Measurements from ENCODE around the gene MARK1. TPM values are rescaled to one million over a fixed set of nuclear protein-coding genes. Genes with fewer than 3 reads are reported as not detected.
A peak's percentile ranks its signal among the peaks of the same experiment; 100 is the strongest.

The MARK1 gene
- total RNA-seq, 2 donors from 2014 or later: 0.10 TPM; not detected in 1

GRCh38 chr1:220691053-220691684 lies 163.2 kb downstream of the MARK1 start:
- Mint-ChIP-seq H3K4me1 (peaks cover 12% of the 10 kb centered on the region), H3K4me3 (peak overlapping the region; percentile 87), H3K27ac (no peak overlapping the region), H3K36me3 (ENCODE audit: low read depth) (peaks cover 2% of the 10 kb centered on the region), H3K27me3 (peaks cover 12% of the 10 kb centered on the region)
- ATAC-seq: no peak
- H3K9me3 ChIP-seq (ENCODE audit: control insufficient read depth, low read length, poor library complexity, severe bottlenecking): no peaks in the 10 kb centered on the region
- DNase-seq: no peak

- DNase-seq (no peak), ATAC-seq (no peak)
- H3K27ac Mint-ChIP-seq: no peak overlapping the region
- H3K4me1 Mint-ChIP-seq: peaks cover 15% of the 10 kb centered on the region
- H3K27me3 Mint-ChIP-seq: peaks cover 9% of the 10 kb centered on the region
- no peaks in the 10 kb centered on the region for H3K9me3 ChIP-seq (ENCODE audit: control insufficient read depth, low read length, poor library complexity, severe bottlenecking)
- H3K36me3 Mint-ChIP-seq (ENCODE audit: low read depth): peaks cover 5% of the 10 kb centered on the region
- no peak overlapping the region for H3K4me3 Mint-ChIP-seq
Measured at GRCh38 chr1:220692436-220693228, 164.7 kb downstream of the MARK1 start.

- Mint-ChIP-seq H3K27ac (no peak overlapping the region), H3K4me3 (no peak overlapping the region)
- no peak for ATAC-seq
Measured at GRCh38 chr1:220694866-220695382, 167.0 kb downstream of the MARK1 start.

GRCh38 chr1:220695426-220695825 lies 167.5 kb downstream of the MARK1 start:
- DNase-seq (no peak), ATAC-seq (no peak)
- peaks cover 2% of the 10 kb centered on the region for H3K36me3 Mint-ChIP-seq (ENCODE audit: low read depth)
- H3K9me3 ChIP-seq (ENCODE audit: control insufficient read depth, low read length, poor library complexity, severe bottlenecking): no peaks in the 10 kb centered on the region
- peaks cover 9% of the 10 kb centered on the region for H3K4me1 Mint-ChIP-seq
- H3K27ac Mint-ChIP-seq: no peak overlapping the region
- no peak overlapping the region for H3K4me3 Mint-ChIP-seq
- peaks cover 5% of the 10 kb centered on the region for H3K27me3 Mint-ChIP-seq

More at GRCh38 chr1:220694866-220695382, 167.0 kb downstream of the MARK1 start:
- H3K9me3 ChIP-seq (ENCODE audit: control insufficient read depth, low read length, poor library complexity, severe bottlenecking): no peaks in the 10 kb centered on the region
- H3K36me3 Mint-ChIP-seq (ENCODE audit: low read depth): peaks cover 2% of the 10 kb centered on the region
- H3K27me3 Mint-ChIP-seq: peaks cover 5% of the 10 kb centered on the region
- H3K4me1 Mint-ChIP-seq: peaks cover 12% of the 10 kb centered on the region
- no peak for DNase-seq

GRCh38 chr1:220696226-220696862 lies 168.4 kb downstream of the MARK1 start:
- DNase-seq (no peak), ATAC-seq (no peak)
- H3K36me3 Mint-ChIP-seq (ENCODE audit: low read depth): peaks cover 2% of the 10 kb centered on the region
- no peaks in the 10 kb centered on the region for H3K9me3 ChIP-seq (ENCODE audit: control insufficient read depth, low read length, poor library complexity, severe bottlenecking)
- H3K4me3 Mint-ChIP-seq: no peak overlapping the region
- H3K4me1 Mint-ChIP-seq: peaks cover 9% of the 10 kb centered on the region
- peaks cover 5% of the 10 kb centered on the region for H3K27me3 Mint-ChIP-seq
- H3K27ac Mint-ChIP-seq: no peak overlapping the region

GRCh38 chr1:220696863-220697231 lies 168.9 kb downstream of the MARK1 start:
- ATAC-seq (no peak), DNase-seq (no peak)
- H3K36me3 Mint-ChIP-seq (ENCODE audit: low read depth): peaks cover 2% of the 10 kb centered on the region
- H3K4me3 Mint-ChIP-seq: no peak overlapping the region
- peaks cover 7% of the 10 kb centered on the region for H3K4me1 Mint-ChIP-seq
- peaks cover 6% of the 10 kb centered on the region for H3K27me3 Mint-ChIP-seq
- H3K9me3 ChIP-seq (ENCODE audit: control insufficient read depth, low read length, poor library complexity, severe bottlenecking): no peaks in the 10 kb centered on the region
- no peak overlapping the region for H3K27ac Mint-ChIP-seq

- H3K9me3 ChIP-seq (ENCODE audit: control insufficient read depth, low read length, poor library complexity, severe bottlenecking): no peaks in the 10 kb centered on the region
- Mint-ChIP-seq H3K36me3 (ENCODE audit: low read depth) (peaks cover 2% of the 10 kb centered on the region), H3K27me3 (peaks cover 11% of the 10 kb centered on the region), H3K4me1 (peaks cover 10% of the 10 kb centered on the region), H3K27ac (no peak overlapping the region), H3K4me3 (no peak overlapping the region)
- ATAC-seq (no peak), DNase-seq (no peak)
Measured at GRCh38 chr1:220697326-220697725, 169.4 kb downstream of the MARK1 start.

GRCh38 chr1:220698607-220699016 lies 170.7 kb downstream of the MARK1 start:
- H3K9me3 ChIP-seq (ENCODE audit: control insufficient read depth, low read length, poor library complexity, severe bottlenecking): no peaks in the 10 kb centered on the region
- no peak overlapping the region for H3K4me3 Mint-ChIP-seq
- peaks cover 14% of the 10 kb centered on the region for H3K27me3 Mint-ChIP-seq
- peaks cover 7% of the 10 kb centered on the region for H3K4me1 Mint-ChIP-seq
- DNase-seq (no peak), ATAC-seq (no peak)
- peaks cover 2% of the 10 kb centered on the region for H3K36me3 Mint-ChIP-seq (ENCODE audit: low read depth)
- no peak overlapping the region for H3K27ac Mint-ChIP-seq

- Mint-ChIP-seq H3K27me3 (peaks cover 14% of the 10 kb centered on the region), H3K36me3 (ENCODE audit: low read depth) (peaks cover 2% of the 10 kb centered on the region), H3K4me1 (peaks cover 7% of the 10 kb centered on the region), H3K27ac (no peak overlapping the region), H3K4me3 (no peak overlapping the region)
- H3K9me3 ChIP-seq (ENCODE audit: control insufficient read depth, low read length, poor library complexity, severe bottlenecking): no peaks in the 10 kb centered on the region
- ATAC-seq (no peak), DNase-seq (no peak)
Measured at GRCh38 chr1:220699044-220699443, 171.1 kb downstream of the MARK1 start.

GRCh38 chr1:220700556-220701179 lies 172.7 kb downstream of the MARK1 start:
- H3K27ac Mint-ChIP-seq: no peak overlapping the region
- H3K4me3 Mint-ChIP-seq: no peak overlapping the region
- peaks cover 20% of the 10 kb centered on the region for H3K27me3 Mint-ChIP-seq
- peaks cover 7% of the 10 kb centered on the region for H3K4me1 Mint-ChIP-seq
- no peaks in the 10 kb centered on the region for H3K9me3 ChIP-seq (ENCODE audit: control insufficient read depth, low read length, poor library complexity, severe bottlenecking)
- DNase-seq (no peak), ATAC-seq (no peak)
- peaks cover 2% of the 10 kb centered on the region for H3K36me3 Mint-ChIP-seq (ENCODE audit: low read depth)

- Mint-ChIP-seq H3K4me1 (peaks cover 7% of the 10 kb centered on the region), H3K27me3 (peaks cover 25% of the 10 kb centered on the region), H3K4me3 (no peak overlapping the region), H3K27ac (no peak overlapping the region), H3K36me3 (ENCODE audit: low read depth) (peaks cover 2% of the 10 kb centered on the region)
- DNase-seq (no peak), ATAC-seq (peak; percentile 41)
- no peaks in the 10 kb centered on the region for H3K9me3 ChIP-seq (ENCODE audit: control insufficient read depth, low read length, poor library complexity, severe bottlenecking)
Measured at GRCh38 chr1:220701974-220702373, 174.0 kb downstream of the MARK1 start.

- no peaks in the 10 kb centered on the region for H3K36me3 Mint-ChIP-seq (ENCODE audit: low read depth)
- ATAC-seq (no peak), DNase-seq (no peak)
- peaks cover 4% of the 10 kb centered on the region for H3K4me1 Mint-ChIP-seq
- H3K9me3 ChIP-seq (ENCODE audit: control insufficient read depth, low read length, poor library complexity, severe bottlenecking): no peaks in the 10 kb centered on the region
- H3K4me3 Mint-ChIP-seq: no peak overlapping the region
- H3K27ac Mint-ChIP-seq: no peak overlapping the region
- H3K27me3 Mint-ChIP-seq: peaks cover 25% of the 10 kb centered on the region
Measured at GRCh38 chr1:220702733-220703270, 174.9 kb downstream of the MARK1 start.

- no peaks in the 10 kb centered on the region for H3K36me3 Mint-ChIP-seq (ENCODE audit: low read depth)
- H3K27me3 Mint-ChIP-seq: peaks cover 25% of the 10 kb centered on the region
- H3K9me3 ChIP-seq (ENCODE audit: control insufficient read depth, low read length, poor library complexity, severe bottlenecking): no peaks in the 10 kb centered on the region
- H3K4me1 Mint-ChIP-seq: peaks cover 4% of the 10 kb centered on the region
- no peak overlapping the region for H3K4me3 Mint-ChIP-seq
- DNase-seq: no peak
- no peak overlapping the region for H3K27ac Mint-ChIP-seq
- no peak for ATAC-seq
Measured at GRCh38 chr1:220703305-220703704, 175.4 kb downstream of the MARK1 start.
